K562 (cell line): Measurements from ENCODE around the gene SFXN3. TPM values are rescaled to one million over a fixed set of nuclear protein-coding genes. Genes with fewer than 3 reads are reported as not detected.

Source experiments
- CTCFL ChIP-seq: IDR thresholded peaks from 2 replicates; pipeline ENCODE4 v1.6.1; 2011; ENCODE audit warnings: borderline replicate concordance, low read depth, mild to moderate bottlenecking, moderate library complexity, low read length; ENCODE audit not compliant: insufficient read depth, poor library complexity, severe bottlenecking
- E2F1 ChIP-seq: sonication (generic); formaldehyde crosslinking; IDR thresholded peaks from 2 replicates; pipeline ENCODE4 v1.8.1; 2023; ENCODE audit warnings: mild to moderate bottlenecking, missing genetic modification reagents, moderate library complexity
- EP400 ChIP-seq: fragments of 450-650 bp; IDR thresholded peaks from 2 replicates; pipeline ENCODE4 v1.6.1; 2017; ENCODE audit warnings: antibody characterized with exemption, mild to moderate bottlenecking, moderate library complexity
- FOS ChIP-seq: IDR thresholded peaks from 3 replicates; pipeline ENCODE4 v1.6.1; 2011; ENCODE audit not compliant: insufficient read length; ENCODE audit errors: extremely low read depth
- KAT7 ChIP-seq: sonication (generic); formaldehyde crosslinking; IDR thresholded peaks from 2 replicates; pipeline ENCODE4 v1.8.0; 2022; ENCODE audit warnings: missing genetic modification reagents, mild to moderate bottlenecking, borderline replicate concordance
- PHF8 ChIP-seq: fragments of 200-600 bp; sonication (generic); IDR thresholded peaks from 2 replicates; pipeline ENCODE4 v1.6.1; 2012; ENCODE audit warnings: mixed run types, mild to moderate bottlenecking, inconsistent platforms, low read length, moderate library complexity, borderline replicate concordance
- PYGO2 ChIP-seq: fragments of 450-650 bp; IDR thresholded peaks from 2 replicates; pipeline ENCODE4 v1.6.1; 2016; ENCODE audit warnings: mild to moderate bottlenecking, missing genetic modification characterization, moderate library complexity, missing compliant biosample characterization
- RAD21 ChIP-seq, 2 experiments: fragments of 250-450 bp in 1 of 2; fragments of 450-650 bp in 1 of 2; sonication (Bioruptor Pico) in 1 of 2; formaldehyde crosslinking in 1 of 2; IDR thresholded peaks in 1 of 2; conservative IDR thresholded peaks in 1 of 2; 2 replicates each; pipeline versions ENCODE4 v1.4.0 to v1.8.0; 2020 to 2022; ENCODE audit warnings: mild to moderate bottlenecking in 2 of 2, moderate library complexity in 1 of 2
- RBFOX2 ChIP-seq: fragments of 200-400 bp; formaldehyde crosslinking; IDR thresholded peaks from 2 replicates; pipeline ENCODE4 v1.6.1; 2017; ENCODE audit warnings: low read depth, mild to moderate bottlenecking, low read length, moderate library complexity
- TBP ChIP-seq: optimal IDR thresholded peaks from 2 replicates; pipeline ENCODE3; 2011; ENCODE audit warnings: low read depth, low read length, improper control_type of control experiment
- UBTF ChIP-seq, 2 experiments: IDR thresholded peaks; 2 replicates each; pipeline ENCODE4 v1.6.1; 2012; ENCODE audit warnings: improper control_type of control experiment in 2 of 2, low read depth in 2 of 2, low read length in 2 of 2, borderline replicate concordance in 1 of 2
- ZBTB11 ChIP-seq, 3 experiments: fragments of 200-800 bp in 1 of 3; fragments of 250-450 bp in 1 of 3; fragments of 450-650 bp in 1 of 3; sonication (Bioruptor Pico) in 1 of 3; sonication (Bioruptor generic) in 1 of 3; formaldehyde crosslinking in 1 of 3; IDR thresholded peaks; 2 replicates each; pipeline versions ENCODE4 v1.6.1 to v1.8.0; 2016 to 2022; ENCODE audit warnings: mild to moderate bottlenecking in 2 of 3, missing genetic modification characterization in 2 of 3, missing compliant biosample characterization in 1 of 3, moderate library complexity in 1 of 3
- ZBTB17 ChIP-seq: fragments of 450-650 bp; formaldehyde crosslinking; IDR thresholded peaks from 2 replicates; pipeline ENCODE4 v1.4.0; 2020; ENCODE audit warnings: mild to moderate bottlenecking
- ZNF143 ChIP-seq: sonication (generic); formaldehyde crosslinking; IDR thresholded peaks from 2 replicates; pipeline ENCODE4 v1.9.0; 2022; ENCODE audit warnings: mild to moderate bottlenecking, missing genetic modification reagents
- ZNF324 ChIP-seq: fragments of 250-450 bp; sonication (Bioruptor Pico); IDR thresholded peaks from 2 replicates; pipeline ENCODE4 v1.4.0; 2020; ENCODE audit warnings: mild to moderate bottlenecking
- polyA plus RNA-seq, 8 experiments: library from polyadenylated mRNA; depleted of rRNA in 4 of 8; stranded (reverse) in 5 of 8; unstranded in 3 of 8; fragments of >200 nt; fragmentation: Nextera tagmentation in 2 of 8; fragmentation: Illumina TruSeq in 1 of 8; extraction: Ambion mirVana in 2 of 8; extraction: Trizol in 1 of 8; gene quantifications; 2 replicates each; pipeline versions ENCODE4 v1.2.1 to v1.2.3, GENCODE V29; 2011 to 2014; ENCODE audit warnings: inconsistent platforms in 1 of 8, missing spikeins in 1 of 8
- total RNA-seq, 7 experiments: library from RNA; depleted of rRNA in 6 of 7; stranded (reverse); fragments of >200 nt in 6 of 7; fragmentation: Illumina TruSeq in 2 of 7; extraction: Trizol in 2 of 7; gene quantifications; 2 replicates each; pipeline versions ENCODE4 v1.2.1 to v1.2.3, GENCODE V29; 2011 to 2021; ENCODE audit warnings: low replicate concordance in 1 of 7

Gene SFXN3
- total and polyA plus RNA-seq, 9 of the 15 experiments (the other 6 are each of a cell fraction or from before 2014, with no cell fraction given) = 0.24 to 4.6 (median 0.86) TPM

- TF ChIP-seq ZBTB11 (CRISPR knock-in tag; IDR thresholded peaks at IDR 0.05) (peak in 2 of 3 experiments; percentile 8 to 68; a peak in 1 of 6 replicates), EP400 (0 out of 2 replicates have a peak, but pooled peaks have one; percentile 33), ZBTB17 (CRISPR knock-in tag) (peak; percentile 63; the same call in 1 of the 2 replicates), E2F1 (0 out of 2 replicates have a peak, but pooled peaks have one; percentile 54), RAD21 (CRISPR knock-in tag; conservative IDR thresholded peaks at IDR 0.05 in 1 of 2, IDR thresholded peaks at IDR 0.05 in 1 of 2) (peak in 1 of 2 experiments; percentile 39; a peak in 2 of 4 replicates), KAT7 (CRISPR knock-in tag) (peak; percentile 79; the same call in 1 of the 2 replicates), UBTF (IDR thresholded peaks at IDR 0.05; ENCODE audit: borderline replicate concordance in 1 of 2, low read depth in 2 of 2, low read length in 2 of 2) (peak; percentile 82 to 96; a peak in 3 of 4 replicates), ZNF324 (CRISPR knock-in tag) (no peak), PHF8 (peak; percentile 45; the same call in 1 of the 2 replicates), PYGO2 (no peak), ZNF143 (CRISPR knock-in tag) (no peak), CTCFL (peak; percentile 93), RBFOX2 (peak; percentile 84), TBP (peak; percentile 16), FOS (no peak)
Observed at GRCh38 chr10:101062232-101063049, 31.4 kb downstream of the SFXN3 start (continued).
